Loucy (cell line): ENCODE results near the gene C6orf136.

Experiments used
- H2AFZ ChIP-seq: fragments of 200-600 bp; sonication (generic); 2 replicates; pipeline ENCODE4 v1.6.0; 2016; ENCODE audit warnings: antibody characterized with exemption, mild to moderate bottlenecking, low read length, moderate library complexity
- H3F3A ChIP-seq: fragments of 200-600 bp; 2 replicates; pipeline ENCODE4 v1.6.0; 2016; ENCODE audit warnings: antibody characterized with exemption, low read depth, mild to moderate bottlenecking
- H3K27me3 ChIP-seq: fragments of 200-600 bp; sonication (generic); 2 replicates; pipeline ENCODE4 v1.6.1; 2014; ENCODE audit warnings: low read length, mild to moderate bottlenecking; ENCODE audit not compliant: insufficient read depth, poor library complexity, severe bottlenecking
- H3K36me3 ChIP-seq: fragments of 200-600 bp; sonication (generic); 2 replicates; pipeline ENCODE4 v1.6.1; 2016; ENCODE audit warnings: low read length; ENCODE audit not compliant: insufficient read depth
- H3K4me1 ChIP-seq: fragments of 200-600 bp; sonication (generic); 2 replicates; pipeline ENCODE4 v1.5.1; 2014; ENCODE audit warnings: low read length, mild to moderate bottlenecking; ENCODE audit not compliant: insufficient read depth, poor library complexity, severe bottlenecking
- H3K4me2 ChIP-seq: fragments of 200-600 bp; sonication (generic); 2 replicates; pipeline ENCODE4 v1.6.0; 2014; ENCODE audit warnings: antibody characterized with exemption, low read length, low read depth, mild to moderate bottlenecking; ENCODE audit not compliant: poor library complexity, severe bottlenecking
- H3K4me3 ChIP-seq: fragments of 200-600 bp; sonication (generic); 2 replicates; pipeline ENCODE4 v1.5.1; 2014; ENCODE audit warnings: low read length, mild to moderate bottlenecking, mixed read lengths; ENCODE audit not compliant: poor library complexity, severe bottlenecking
- H3K79me2 ChIP-seq: fragments of 200-600 bp; sonication (generic); 2 replicates; pipeline ENCODE4 v1.6.1; 2014; ENCODE audit warnings: low read length; ENCODE audit not compliant: insufficient read depth
- H3K9ac ChIP-seq: fragments of 200-600 bp; sonication (generic); 2 replicates; pipeline ENCODE4 v1.6.0; 2014; ENCODE audit warnings: mild to moderate bottlenecking, low read depth, low read length, moderate library complexity; ENCODE audit not compliant: poor library complexity, severe bottlenecking
- H3K9me2 ChIP-seq: fragments of 200-600 bp; sonication (generic); replicated peaks from 2 replicates; pipeline ENCODE4 v1.6.1; 2016; ENCODE audit warnings: low read depth, low read length, mixed read lengths
- H3K9me3 ChIP-seq: fragments of 200-600 bp; sonication (generic); 2 replicates; pipeline ENCODE4 v1.6.1; 2014; ENCODE audit warnings: mild to moderate bottlenecking, antibody characterized with exemption, low read length, low read depth; ENCODE audit not compliant: insufficient read depth
- H4K20me1 ChIP-seq: fragments of 200-600 bp; sonication (generic); 2 replicates; pipeline ENCODE4 v1.6.0; 2014; ENCODE audit warnings: antibody characterized with exemption, low read length, mild to moderate bottlenecking; ENCODE audit not compliant: insufficient read depth, poor library complexity, severe bottlenecking
- CTCF ChIP-seq: fragments of 200-600 bp; sonication (generic); conservative IDR thresholded peaks from 2 replicates; pipeline ENCODE4 v1.5.1; 2014; ENCODE audit warnings: mild to moderate bottlenecking, antibody characterized with exemption, low read length
- EZH2phosphoT487 ChIP-seq: fragments of 200-600 bp; IDR thresholded peaks from 2 replicates; pipeline ENCODE4 v1.6.1; 2018; ENCODE audit warnings: antibody characterized with exemption, mild to moderate bottlenecking, moderate library complexity, borderline replicate concordance

Gene C6orf136

GRCh38 chr6:30672445-30673253, 25.7 kb downstream of the C6orf136 start, which contains the start of gene DHX16:
TSS of gene DHX16 (minus strand) at chr6:30673006. CDS start at chr6:30672841, 165 bp downstream.
- Histone ChIP-seq H3K9me2 (no peaks in the 10 kb centered on the region), H3F3A (peaks cover 10% of the 10 kb centered on the region; the same call in 1 of the 2 replicates), H3K4me1 (peaks cover 5% of the 10 kb centered on the region), H3K9me3 (no peaks in the 10 kb centered on the region), H2AFZ (peak within 1 kb of the TSS; percentile 76), H3K4me2 (peak within 1 kb of the TSS; percentile 96), H3K36me3 (peaks cover 24% of the 10 kb centered on the region; the same call in 1 of the 2 replicates), H3K4me3 (peak within 1 kb of the TSS; percentile 77), H3K79me2 (peaks cover 33% of the 10 kb centered on the region), H4K20me1 (peaks cover 27% of the 10 kb centered on the region), H3K27me3 (no peaks in the 10 kb centered on the region), H3K9ac (peak within 1 kb of the TSS; percentile 92)
- peak; percentile 92 for TF ChIP-seq CTCF
- TF ChIP-seq EZH2phosphoT487 = no peak

DNA sequence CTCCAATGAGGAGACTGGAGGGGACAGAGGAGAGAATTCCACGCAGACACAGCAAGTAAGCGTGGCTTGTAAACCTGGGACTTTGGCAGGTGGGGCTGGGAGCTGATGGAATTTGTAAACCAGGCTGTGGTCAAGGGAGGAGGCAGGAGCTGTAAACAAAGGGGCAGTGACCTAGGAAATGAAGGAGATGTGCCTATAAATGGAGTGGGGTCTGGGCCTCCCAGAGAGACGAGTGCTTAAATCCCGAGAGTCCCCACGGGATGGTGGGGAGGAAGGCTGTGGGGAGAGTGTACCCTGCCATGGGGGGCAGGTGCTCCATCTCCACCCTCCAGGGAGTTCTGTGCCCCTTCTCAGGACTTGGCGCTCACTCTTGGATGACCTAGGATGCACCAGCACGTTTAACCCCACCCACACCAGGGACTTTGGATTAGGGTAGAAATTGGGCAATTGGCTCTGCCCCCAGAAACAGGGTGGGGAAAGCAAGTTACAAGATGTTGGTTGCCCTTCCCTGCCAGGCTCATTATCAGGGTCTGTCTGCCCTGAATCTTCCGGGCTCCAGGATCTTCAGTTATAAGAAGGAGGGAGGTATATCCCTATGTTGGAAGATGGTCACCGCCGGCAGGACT, 29.8 kb downstream of the C6orf136 start:
- Histone ChIP-seq H3K9me3 (no peaks in the 10 kb centered on the region), H3K4me2 (no peak overlapping the region), H3K36me3 (peaks cover 30% of the 10 kb centered on the region; the same call in 1 of the 2 replicates), H3K9ac (no peak overlapping the region), H2AFZ (no peak overlapping the region), H3K4me1 (peaks cover 20% of the 10 kb centered on the region), H3K27me3 (no peaks in the 10 kb centered on the region), H3K9me2 (no peaks in the 10 kb centered on the region), H4K20me1 (peaks cover 59% of the 10 kb centered on the region), H3K4me3 (no peak overlapping the region), H3K79me2 (peaks cover 63% of the 10 kb centered on the region), H3F3A (peaks cover 10% of the 10 kb centered on the region; the same call in 1 of the 2 replicates)
- TF ChIP-seq EZH2phosphoT487 = no peak
- TF ChIP-seq CTCF = no peak

GRCh38 chr6:30678964-30679726, 32.2 kb downstream of the C6orf136 start:
- Histone ChIP-seq H3K36me3 (peaks cover 30% of the 10 kb centered on the region; the same call in 1 of the 2 replicates), H3K4me1 (peaks cover 29% of the 10 kb centered on the region), H3K9me3 (no peaks in the 10 kb centered on the region), H3K9me2 (no peaks in the 10 kb centered on the region), H3K4me2 (peak overlapping the region; percentile 94), H3K27me3 (no peaks in the 10 kb centered on the region), H3K4me3 (peak overlapping the region; percentile 97), H3F3A (peaks cover 13% of the 10 kb centered on the region), H4K20me1 (peaks cover 59% of the 10 kb centered on the region), H2AFZ (no peak overlapping the region), H3K79me2 (peaks cover 73% of the 10 kb centered on the region), H3K9ac (peak overlapping the region; percentile 96)
- TF ChIP-seq EZH2phosphoT487 (no peak), CTCF (peak; percentile 98)
